Glutamatergic neuron (in vitro differentiated cells): ENCODE data around the gene PLCL2. TPM values are rescaled to one million over a fixed set of nuclear protein-coding genes. Genes with fewer than 3 reads are reported as not detected.

Source experiments
- DNase-seq: peaks from one replicate; pipeline ENCODE4 v3.0.0; 2022
- H3K27ac Mint-ChIP-seq: one replicate; pipeline ENCODE4 v1.8.0; 2020; ENCODE audit warnings: mild to moderate bottlenecking, mixed read lengths, inconsistent platforms; ENCODE audit not compliant: unreplicated experiment
- H3K27me3 Mint-ChIP-seq: one replicate; pipeline ENCODE4 v1.8.0; 2020; ENCODE audit warnings: mild to moderate bottlenecking, moderate library complexity, mixed read lengths, inconsistent platforms; ENCODE audit not compliant: unreplicated experiment
- H3K36me3 Mint-ChIP-seq: one replicate; pipeline ENCODE4 v1.8.0; 2020; ENCODE audit warnings: mild to moderate bottlenecking, mixed read lengths, inconsistent platforms; ENCODE audit not compliant: unreplicated experiment
- H3K4me1 Mint-ChIP-seq: one replicate; pipeline ENCODE4 v1.8.0; 2020; ENCODE audit warnings: mild to moderate bottlenecking, low read depth, mixed read lengths, inconsistent platforms; ENCODE audit not compliant: unreplicated experiment
- H3K4me3 Mint-ChIP-seq: one replicate; pipeline ENCODE4 v1.8.0; 2020; ENCODE audit warnings: mild to moderate bottlenecking, mixed read lengths, inconsistent platforms; ENCODE audit not compliant: unreplicated experiment
- H3K9me3 Mint-ChIP-seq: one replicate; pipeline ENCODE4 v1.8.0; 2020; ENCODE audit warnings: mild to moderate bottlenecking, moderate library complexity, mixed read lengths, inconsistent platforms; ENCODE audit not compliant: unreplicated experiment
- total RNA-seq: library from RNA; stranded (reverse); fragmentation: NEBNext Ultra II Directional; extraction: Animal tissue kit (Norgen Biotek cat#: 25700); gene quantifications from one replicate; pipeline ENCODE4 v1.2.1, GENCODE V29; 2021; ENCODE audit not compliant: unreplicated experiment
- TF ChIP-seq, protein P1 (sequence below): fragments of 200-600 bp; sonication (generic); IDR thresholded peaks from one replicate; pipeline ENCODE4 v1.5.0; 2021; ENCODE audit not compliant: partially characterized antibody, unreplicated experiment

The PLCL2 gene
- total RNA-seq, 1 donor from 2014 or later, result 71.1 TPM

DNA sequence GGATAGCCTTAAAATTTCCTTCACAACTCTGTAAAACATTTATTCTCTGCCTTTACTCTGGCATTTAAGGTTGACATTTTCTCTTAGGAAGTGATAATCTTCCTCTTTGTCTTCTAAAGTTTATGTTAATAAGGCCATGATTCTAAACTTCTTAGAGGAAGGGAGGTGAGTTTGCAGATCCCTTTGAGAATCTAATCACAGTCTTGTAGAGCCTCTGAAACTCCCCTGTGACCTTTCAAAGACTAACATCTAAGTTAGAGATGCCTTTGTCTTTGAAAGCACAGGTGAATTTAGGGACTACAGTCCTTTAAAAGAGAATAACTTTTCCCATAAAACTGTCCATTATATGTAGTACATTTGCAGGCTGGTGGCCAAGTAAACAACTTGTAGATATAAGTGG is 115.1 kb downstream of the PLCL2 start:
- TF ChIP-seq, protein P1, sequence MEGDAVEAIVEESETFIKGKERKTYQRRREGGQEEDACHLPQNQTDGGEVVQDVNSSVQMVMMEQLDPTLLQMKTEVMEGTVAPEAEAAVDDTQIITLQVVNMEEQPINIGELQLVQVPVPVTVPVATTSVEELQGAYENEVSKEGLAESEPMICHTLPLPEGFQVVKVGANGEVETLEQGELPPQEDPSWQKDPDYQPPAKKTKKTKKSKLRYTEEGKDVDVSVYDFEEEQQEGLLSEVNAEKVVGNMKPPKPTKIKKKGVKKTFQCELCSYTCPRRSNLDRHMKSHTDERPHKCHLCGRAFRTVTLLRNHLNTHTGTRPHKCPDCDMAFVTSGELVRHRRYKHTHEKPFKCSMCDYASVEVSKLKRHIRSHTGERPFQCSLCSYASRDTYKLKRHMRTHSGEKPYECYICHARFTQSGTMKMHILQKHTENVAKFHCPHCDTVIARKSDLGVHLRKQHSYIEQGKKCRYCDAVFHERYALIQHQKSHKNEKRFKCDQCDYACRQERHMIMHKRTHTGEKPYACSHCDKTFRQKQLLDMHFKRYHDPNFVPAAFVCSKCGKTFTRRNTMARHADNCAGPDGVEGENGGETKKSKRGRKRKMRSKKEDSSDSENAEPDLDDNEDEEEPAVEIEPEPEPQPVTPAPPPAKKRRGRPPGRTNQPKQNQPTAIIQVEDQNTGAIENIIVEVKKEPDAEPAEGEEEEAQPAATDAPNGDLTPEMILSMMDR, result no peak

DNA sequence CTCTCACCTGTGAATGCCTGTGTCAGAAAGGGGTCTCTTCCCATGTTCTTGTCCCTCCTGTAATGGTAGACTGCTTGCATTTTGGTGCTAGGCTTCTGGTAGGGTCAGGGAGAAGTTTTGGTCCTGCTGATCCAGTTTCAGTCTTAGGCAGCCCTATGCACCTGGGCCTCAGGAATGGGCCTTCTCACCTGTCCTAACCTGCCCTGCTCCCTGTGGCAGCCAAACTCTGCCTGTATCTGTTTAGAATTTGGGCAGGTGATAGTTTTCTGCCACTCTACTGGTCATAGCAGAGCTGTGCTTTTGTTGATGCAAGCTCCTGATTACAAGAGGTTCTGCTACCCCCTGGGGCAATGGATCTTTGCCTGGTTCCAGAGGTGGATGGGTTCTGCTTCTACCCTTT is 118.7 kb downstream of the PLCL2 start:
- Mint-ChIP-seq H3K4me1 (peaks cover 4% of the 10 kb centered on the region), H3K36me3 (peaks cover 16% of the 10 kb centered on the region), H3K27me3 (peaks cover 2% of the 10 kb centered on the region), H3K9me3 (peaks cover 5% of the 10 kb centered on the region), H3K27ac (no peak overlapping the region), H3K4me3 (no peak overlapping the region)
- TF ChIP-seq, protein P1, result no peak
- DNase-seq, result no peak

More for the DNA sequence above, 115.1 kb downstream of the PLCL2 start:
- peaks cover 4% of the 10 kb centered on the region for H3K4me1 Mint-ChIP-seq
- H3K9me3 Mint-ChIP-seq, result peaks cover 5% of the 10 kb centered on the region
- H3K36me3 Mint-ChIP-seq, result peaks cover 16% of the 10 kb centered on the region
- no peak overlapping the region for H3K4me3 Mint-ChIP-seq
- peaks cover 3% of the 10 kb centered on the region for H3K27me3 Mint-ChIP-seq
- no peak for DNase-seq
- no peak overlapping the region for H3K27ac Mint-ChIP-seq

DNA sequence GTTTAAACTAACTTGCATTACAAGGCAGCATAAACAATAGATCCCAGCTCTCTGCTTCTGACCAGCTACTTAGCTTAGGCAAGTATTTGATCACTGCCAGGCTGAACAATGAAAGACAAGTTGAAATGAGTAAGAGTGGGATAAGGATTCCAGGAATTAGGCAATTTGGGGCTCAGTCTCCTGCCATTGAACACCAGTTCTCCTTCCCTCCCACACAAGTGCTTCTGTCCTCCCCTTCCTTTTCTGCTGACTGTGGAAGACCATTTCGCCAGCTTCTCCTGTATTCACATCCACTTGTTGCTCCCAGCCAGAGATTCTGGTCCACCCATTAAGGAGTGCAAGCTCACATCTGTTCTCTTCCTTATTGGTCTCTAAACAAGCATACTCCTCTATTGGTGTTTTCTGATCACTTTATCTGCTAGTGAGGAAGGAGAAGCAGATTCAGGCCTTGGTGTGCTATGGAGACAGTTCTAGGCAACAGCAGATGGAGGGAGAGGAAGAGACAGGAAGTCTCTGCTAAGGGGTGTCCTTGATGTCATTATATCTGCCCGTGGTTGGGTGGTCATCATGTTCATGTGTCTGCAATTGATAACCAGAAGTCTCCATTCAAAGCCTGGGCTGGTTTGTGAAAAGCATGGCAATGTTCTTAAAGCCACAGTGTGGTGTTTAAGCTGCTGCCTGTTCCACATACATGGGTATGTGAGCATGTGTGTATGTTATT is 121.5 kb downstream of the PLCL2 start:
- DNase-seq, result no peak

DNA sequence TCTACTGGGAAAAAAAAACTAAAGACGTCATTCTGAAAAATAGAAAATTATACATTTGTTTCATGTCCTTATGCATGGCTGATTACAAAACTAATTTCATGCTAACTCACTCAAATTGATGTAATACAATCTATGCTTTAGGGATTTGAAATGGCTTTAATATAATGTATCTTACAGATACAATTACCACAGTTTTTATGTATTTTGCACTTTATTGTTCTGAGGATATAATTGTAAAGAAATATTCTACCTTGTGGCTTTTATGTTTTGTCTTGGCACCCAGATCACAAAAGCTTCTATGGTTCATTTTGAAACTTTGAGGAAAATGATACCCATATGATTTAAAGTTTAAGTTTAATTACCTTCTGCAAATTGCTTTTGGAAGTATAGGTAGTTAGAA is 122.5 kb downstream of the PLCL2 start:
- TF ChIP-seq, protein P1, result no peak
- no peaks in the 10 kb centered on the region for H3K27me3 Mint-ChIP-seq
- H3K9me3 Mint-ChIP-seq, result no peaks in the 10 kb centered on the region
- no peak for DNase-seq
- no peak overlapping the region for H3K4me3 Mint-ChIP-seq
- peaks cover 9% of the 10 kb centered on the region for H3K36me3 Mint-ChIP-seq
- H3K4me1 Mint-ChIP-seq, result peaks cover 5% of the 10 kb centered on the region
- no peak overlapping the region for H3K27ac Mint-ChIP-seq

More for the DNA sequence above, 121.5 kb downstream of the PLCL2 start:
- TF ChIP-seq, protein P1, result no peak
- H3K27me3 Mint-ChIP-seq, result no peaks in the 10 kb centered on the region
- no peak overlapping the region for H3K27ac Mint-ChIP-seq
- peaks cover 3% of the 10 kb centered on the region for H3K9me3 Mint-ChIP-seq
- peaks cover 4% of the 10 kb centered on the region for H3K4me1 Mint-ChIP-seq
- H3K36me3 Mint-ChIP-seq, result peaks cover 18% of the 10 kb centered on the region
- H3K4me3 Mint-ChIP-seq, result no peak overlapping the region

DNA sequence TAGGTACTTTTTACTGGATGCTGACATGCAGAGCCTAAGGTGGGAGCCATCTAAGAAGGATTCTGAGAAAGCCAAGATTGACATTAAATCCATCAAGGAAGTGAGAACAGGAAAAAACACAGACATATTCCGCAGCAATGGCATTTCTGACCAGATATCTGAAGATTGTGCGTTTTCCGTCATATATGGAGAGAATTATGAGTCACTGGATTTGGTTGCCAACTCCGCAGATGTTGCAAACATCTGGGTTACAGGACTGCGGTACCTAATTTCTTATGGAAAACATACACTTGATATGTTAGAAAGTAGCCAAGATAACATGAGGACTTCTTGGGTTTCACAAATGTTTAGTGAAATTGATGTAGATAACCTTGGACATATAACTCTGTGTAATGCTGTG is 125.1 kb downstream of the PLCL2 start:
- no peaks in the 10 kb centered on the region for H3K27me3 Mint-ChIP-seq
- H3K27ac Mint-ChIP-seq, result no peak overlapping the region
- TF ChIP-seq, protein P1, result no peak
- no peak overlapping the region for H3K4me3 Mint-ChIP-seq
- H3K36me3 Mint-ChIP-seq, result peaks cover 6% of the 10 kb centered on the region
- H3K4me1 Mint-ChIP-seq, result peaks cover 20% of the 10 kb centered on the region
- no peak for DNase-seq
- no peaks in the 10 kb centered on the region for H3K9me3 Mint-ChIP-seq
